Measurements from ENCODE around the gene SYNPR.

The SYNPR gene

GRCh38 chr3:63384382-63384781, 106.3 kb downstream of the SYNPR start:
- DNase-seq (ENCODE audit: low read depth in 2 of 2) = no peak

GRCh38 chr3:63385629-63386028, 107.5 kb downstream of the SYNPR start:
- DNase-seq (ENCODE audit: low read depth in 2 of 2) = no peak

DNA sequence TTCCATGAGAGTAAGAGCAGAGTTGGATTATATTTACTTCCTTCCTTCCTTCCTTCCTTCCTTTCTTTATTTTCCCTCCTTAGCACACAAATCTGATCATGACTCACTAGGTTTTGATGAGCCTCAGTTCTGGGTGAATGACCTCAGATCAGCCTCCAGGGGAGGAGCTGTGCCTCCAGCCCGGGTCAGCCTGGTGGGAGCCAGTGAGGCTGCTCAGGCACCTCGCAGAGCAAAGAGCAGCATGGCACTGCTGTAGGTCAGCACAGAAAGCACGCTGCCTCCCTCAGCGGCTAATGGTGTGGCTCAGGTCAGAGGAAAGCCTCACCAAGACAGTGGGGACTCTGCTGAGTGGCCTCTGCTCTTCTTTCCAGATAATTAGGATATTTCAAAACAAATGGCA, 108.5 kb downstream of the SYNPR start:
- no peak for DNase-seq (ENCODE audit: low read depth in 2 of 2)

- no peak for DNase-seq (ENCODE audit: low read depth in 2 of 2)
Measured at GRCh38 chr3:63387568-63387967, 109.5 kb downstream of the SYNPR start.

- no peak for DNase-seq (ENCODE audit: low read depth in 2 of 2)
Measured at GRCh38 chr3:63390710-63391230, 112.7 kb downstream of the SYNPR start.

DNA sequence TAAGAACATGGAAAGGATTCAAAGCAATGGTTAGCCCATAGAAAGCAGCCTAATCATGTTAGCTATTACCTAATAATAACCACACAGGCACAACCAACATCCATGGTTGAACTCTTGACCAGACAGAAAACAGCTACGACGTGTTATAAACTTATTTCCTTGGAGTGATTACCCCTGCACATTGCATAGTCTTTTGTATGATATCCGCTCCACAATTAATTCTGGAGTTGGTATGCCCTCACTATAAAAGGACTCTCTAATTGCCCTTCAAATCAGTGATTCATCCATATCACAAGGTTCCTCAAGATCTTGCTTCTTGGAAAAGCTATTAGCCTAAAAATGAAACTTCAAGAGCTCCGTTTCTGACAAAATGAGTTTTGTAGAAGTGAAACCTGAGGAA, 117.9 kb downstream of the SYNPR start:
- no peak for DNase-seq (ENCODE audit: low read depth in 2 of 2)

- DNase-seq (ENCODE audit: low read depth in 2 of 2) = no peak
Measured at GRCh38 chr3:63400246-63400860, 122.2 kb downstream of the SYNPR start.

DNA sequence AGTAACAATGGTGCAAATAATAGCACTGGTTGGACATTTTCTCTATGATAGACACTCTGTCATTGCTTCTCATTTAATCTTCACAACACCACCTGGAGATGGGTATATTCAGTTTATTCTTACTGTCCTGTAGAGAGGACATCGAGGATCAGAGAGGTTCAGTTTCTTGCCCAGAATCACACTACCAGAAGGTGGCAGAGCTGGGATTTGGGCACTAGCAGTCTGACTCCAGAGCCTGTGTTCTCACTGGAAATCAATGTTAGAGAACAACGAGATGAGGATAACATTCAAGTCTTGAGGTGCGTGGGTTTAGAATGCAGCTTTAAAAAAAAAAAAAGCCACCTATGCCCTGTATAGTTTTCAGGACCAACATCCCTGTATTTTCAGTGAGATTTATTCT, 127.8 kb downstream of the SYNPR start:
- no peak for DNase-seq (ENCODE audit: low read depth in 2 of 2)

DNA sequence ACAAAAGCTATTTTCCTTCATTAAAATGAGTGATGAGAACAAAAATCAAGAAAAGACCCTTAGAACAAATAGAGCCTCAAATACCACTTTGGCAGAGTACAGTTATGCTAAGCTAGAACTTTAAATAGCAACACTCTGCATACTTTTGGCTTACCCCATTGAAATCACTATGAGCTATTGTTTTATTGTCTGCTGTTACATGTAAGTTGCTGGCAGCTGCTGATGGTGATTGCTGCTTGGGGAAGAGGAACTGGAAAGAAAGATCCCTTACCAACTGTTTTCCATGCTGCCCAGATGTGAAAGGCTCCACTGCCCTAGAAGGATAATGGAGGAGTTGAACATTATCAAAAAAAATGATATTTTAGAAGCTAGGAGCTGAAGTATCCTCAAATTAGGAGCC, 135.4 kb downstream of the SYNPR start:
- no peak for DNase-seq (ENCODE audit: low read depth in 2 of 2)

- DNase-seq (ENCODE audit: low read depth in 2 of 2) = no peak
Measured at GRCh38 chr3:63414607-63415006, 136.5 kb downstream of the SYNPR start.

DNA sequence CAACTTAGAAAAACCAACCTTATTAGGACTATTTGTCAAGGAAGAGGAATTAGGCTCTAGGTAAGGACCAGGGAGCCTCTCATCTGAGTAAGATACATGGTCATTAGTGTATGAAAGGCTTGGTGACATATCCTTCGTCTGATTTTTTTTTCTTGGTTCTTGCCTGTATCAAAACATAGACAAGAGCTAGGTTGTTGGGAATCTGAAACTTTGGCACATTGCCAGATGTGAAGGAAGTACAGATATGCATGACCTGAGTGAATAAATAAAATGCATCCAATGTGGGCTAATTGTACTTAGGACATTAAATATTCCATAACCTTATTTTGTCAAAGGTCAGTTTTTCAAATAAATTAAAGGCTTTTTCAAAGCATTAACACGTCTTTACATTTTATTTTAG, 151.8 kb downstream of the SYNPR start:
- no peak for DNase-seq (ENCODE audit: low read depth in 2 of 2)

DNA sequence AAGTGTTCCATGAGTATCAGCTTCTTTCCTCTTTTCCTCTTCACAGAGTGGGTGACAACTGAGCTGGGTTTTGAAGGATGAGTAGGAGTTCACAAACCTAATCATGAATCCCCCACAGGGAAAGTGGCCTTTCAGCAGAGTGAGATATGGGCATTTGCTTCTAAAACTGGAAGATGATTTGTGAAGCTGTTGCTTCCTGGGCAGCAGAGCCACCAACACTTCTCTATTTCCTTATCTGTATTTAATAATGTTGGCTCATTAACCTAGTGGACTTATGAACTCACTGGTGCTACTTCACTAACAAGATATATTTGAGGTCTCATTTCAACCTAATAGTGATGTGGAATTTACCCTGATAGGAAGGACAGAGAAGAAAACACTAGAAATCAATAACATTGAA, 152.8 kb downstream of the SYNPR start:
- no peak for DNase-seq (ENCODE audit: low read depth in 2 of 2)

DNA sequence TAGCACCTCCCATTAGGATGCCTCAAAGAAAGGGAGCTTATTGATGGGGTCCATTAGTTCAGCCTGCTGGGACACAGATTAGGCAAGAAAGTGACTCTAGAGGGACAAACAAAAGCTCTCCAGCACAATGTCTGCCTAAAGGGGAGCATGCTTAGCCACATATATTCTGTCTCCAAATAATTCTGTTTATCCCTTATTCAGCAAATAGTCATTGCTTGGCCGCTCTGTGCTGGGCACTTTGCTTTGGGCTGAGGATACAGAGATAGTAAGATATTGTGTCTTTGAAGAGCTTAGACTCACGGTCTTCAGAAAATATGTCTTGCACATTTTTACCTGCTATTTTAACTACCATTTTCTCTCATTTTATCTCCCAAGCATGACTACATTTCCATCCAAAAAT, 159.8 kb downstream of the SYNPR start:
- DNase-seq (ENCODE audit: low read depth in 2 of 2) = no peak

DNA sequence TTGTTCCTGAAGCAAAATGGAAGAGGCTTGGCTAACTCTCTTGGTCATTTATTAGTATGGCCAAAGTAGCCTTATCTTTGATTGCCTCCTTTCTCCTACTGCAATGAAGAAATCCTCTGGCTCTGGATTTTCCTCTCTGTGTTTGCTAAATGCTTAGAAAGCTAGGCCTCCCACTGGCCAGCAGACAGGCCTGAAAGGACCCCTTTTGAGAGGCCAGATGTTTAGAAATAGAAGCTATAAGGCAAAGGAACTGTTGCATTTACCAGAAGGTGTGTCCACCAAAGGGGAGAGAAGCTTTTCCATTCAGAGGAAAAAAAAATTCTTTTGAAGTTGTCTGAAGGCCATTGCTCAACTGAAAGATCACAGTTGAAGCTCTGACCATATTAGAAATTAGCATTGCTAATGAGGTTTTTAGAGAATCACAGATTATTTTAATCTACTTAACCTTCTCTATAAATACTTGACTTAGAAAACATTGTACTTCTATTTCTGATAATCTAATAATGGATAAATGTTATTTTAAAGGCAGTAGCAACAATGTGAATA, 160.8 kb downstream of the SYNPR start:
- no peak for DNase-seq (ENCODE audit: low read depth in 2 of 2)

DNA sequence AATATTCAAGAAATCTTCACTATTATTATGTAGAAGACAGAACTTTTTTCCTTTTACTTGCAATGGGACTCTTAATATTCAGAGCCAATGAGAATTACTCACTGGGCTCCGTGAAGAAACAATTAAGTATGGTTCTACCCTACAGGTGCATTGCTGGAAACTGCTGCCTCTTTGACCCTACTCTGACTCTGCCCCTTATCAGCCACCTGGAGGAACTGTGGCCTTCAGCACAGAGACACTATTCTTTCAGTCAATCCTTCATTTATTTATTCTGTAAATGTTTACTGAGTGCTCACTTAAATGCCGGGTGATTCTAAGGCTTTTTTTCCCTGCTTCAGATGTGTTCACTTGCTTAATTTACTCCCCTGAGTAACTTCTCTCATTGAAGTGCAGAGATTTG, 163.2 kb downstream of the SYNPR start:
- DNase-seq (ENCODE audit: low read depth in 2 of 2) = no peak

DNA sequence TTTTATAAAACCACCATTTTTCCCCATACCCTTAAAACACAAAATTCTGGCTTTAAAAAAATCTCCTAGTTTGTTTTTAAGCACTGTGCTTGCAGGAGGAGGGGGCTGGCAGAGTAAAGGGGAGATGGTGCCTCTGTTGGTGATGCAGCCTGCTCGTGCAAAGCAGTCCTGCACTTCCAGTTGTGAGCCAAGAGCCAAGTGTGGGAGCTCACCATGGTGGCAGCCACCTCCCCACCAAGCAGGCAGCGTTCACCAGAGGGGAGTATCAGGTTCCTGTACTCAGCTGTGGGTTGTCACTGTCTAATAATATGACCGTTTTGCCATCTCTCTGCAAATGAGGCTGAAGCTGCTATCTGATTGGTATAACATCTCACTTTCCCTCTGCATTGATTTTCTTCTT, 164.8 kb downstream of the SYNPR start:
- no peak for DNase-seq (ENCODE audit: low read depth in 2 of 2)

DNA sequence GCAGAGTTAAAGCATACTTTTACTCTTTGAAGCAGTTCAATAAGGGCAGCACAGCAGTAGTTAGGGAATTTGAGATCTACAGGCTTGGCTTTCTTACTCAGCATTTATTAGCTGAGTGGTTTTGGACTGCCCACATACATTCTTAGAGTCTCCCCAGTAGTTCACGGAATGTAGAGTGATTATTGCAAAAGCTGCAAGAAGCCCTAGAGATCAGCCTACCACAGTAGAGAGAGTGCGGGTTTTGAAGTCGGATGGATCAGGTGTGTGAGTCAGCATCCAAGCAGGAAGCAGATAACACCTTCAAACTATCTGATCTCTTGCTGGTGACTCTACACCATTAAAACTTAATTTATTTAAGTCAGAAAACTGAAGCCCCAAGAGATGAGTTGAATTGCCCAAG, 171.9 kb downstream of the SYNPR start:
- no peak for DNase-seq (ENCODE audit: low read depth in 2 of 2)

GRCh38 chr3:63450634-63451363, 172.7 kb downstream of the SYNPR start:
- DNase-seq (ENCODE audit: low read depth in 2 of 2) = no peak

- DNase-seq (ENCODE audit: low read depth in 2 of 2) = no peak
Measured at GRCh38 chr3:63456901-63457300, 178.8 kb downstream of the SYNPR start.

DNA sequence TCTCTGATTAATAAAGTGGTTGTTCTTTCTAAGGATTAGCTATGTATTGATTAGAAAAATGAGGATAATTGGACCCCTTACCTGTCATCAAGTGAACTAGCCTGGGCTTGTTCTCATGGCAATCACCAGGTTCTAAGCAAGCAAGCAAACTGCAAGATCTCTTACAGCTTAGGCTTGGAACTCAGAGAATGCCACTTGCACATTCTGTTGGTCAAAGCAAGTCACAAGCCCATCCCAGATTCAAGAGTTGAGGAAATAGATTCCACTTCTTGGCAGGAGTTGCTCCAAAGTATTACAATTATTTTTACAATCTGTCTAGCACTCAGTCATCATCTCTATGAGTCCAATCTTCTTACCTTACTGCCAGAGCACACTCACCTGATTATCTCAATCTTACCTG, 180.3 kb downstream of the SYNPR start:
- no peak for DNase-seq (ENCODE audit: low read depth in 2 of 2)

DNA sequence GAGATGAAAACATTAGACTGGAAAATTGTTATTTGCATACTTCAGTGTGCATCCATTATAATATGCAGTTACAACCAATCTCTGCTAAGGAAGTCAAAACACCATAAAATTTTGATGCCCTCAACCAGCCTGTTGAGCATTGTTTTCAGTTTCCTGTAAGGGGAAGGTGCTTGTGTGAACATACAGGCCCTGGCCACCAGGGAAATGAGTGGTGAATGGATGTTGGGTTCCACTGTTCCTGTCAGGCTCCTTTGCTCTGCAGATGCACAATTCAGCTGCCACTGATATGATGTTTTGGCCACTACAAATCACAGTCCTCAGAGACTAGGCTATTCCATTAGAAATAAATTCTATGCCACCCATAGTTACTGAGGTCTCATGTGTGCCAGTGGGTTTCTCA, 184.6 kb downstream of the SYNPR start:
- DNase-seq (ENCODE audit: low read depth in 2 of 2) = no peak

DNA sequence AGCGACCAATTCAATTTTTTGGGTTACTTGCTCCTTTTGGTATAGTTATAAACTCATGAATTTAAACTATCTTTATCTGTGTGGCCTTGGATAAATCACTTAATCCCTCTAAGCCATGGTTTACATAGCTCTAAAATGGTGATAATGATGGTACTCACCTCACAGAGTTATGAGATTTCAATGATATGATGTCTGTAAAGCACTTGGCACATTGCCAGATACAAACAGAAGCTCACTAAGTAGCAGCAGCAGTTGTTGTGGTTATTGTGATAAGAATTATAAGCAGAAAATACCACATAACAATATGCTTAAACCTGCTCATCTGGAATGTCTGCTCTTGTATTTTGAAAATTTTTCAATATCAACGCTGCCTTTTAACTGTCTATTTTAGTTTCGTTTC, 189.3 kb downstream of the SYNPR start:
- DNase-seq (ENCODE audit: low read depth in 2 of 2) = no peak

- no peak for DNase-seq (ENCODE audit: low read depth in 2 of 2)
Measured at GRCh38 chr3:63470745-63471144, 192.6 kb downstream of the SYNPR start.

Measured in stimulated activated CD8-positive, alpha-beta memory T cell treated with anti-CD3 and anti-CD28 coated beads, Interleukin-7, amount 100 ng/mL, for 4 hours (primary cell).